Hematopoietic multipotent progenitor cell treated with erythropoietin and hydrocortisone succinate and interleukin-3 and kit ligand, for 6 days (in vitro differentiated cells): ENCODE data around the gene RANBP17.
A peak's percentile ranks its signal among the peaks of the same experiment; 100 is the strongest.
"Not testable (repeated sequence)": the region's sequence is repeated elsewhere in the genome, so short reads cannot be mapped to it uniquely, and the experiment has no call there.

Experiments used
- DNase-seq: peaks from one replicate; pipeline ENCODE4 v3.0.0-alpha.2; 2015

RANBP17 gene

GRCh38 chr5:171162165-171162564, 300.3 kb downstream of the RANBP17 start:
- no peak for DNase-seq

GRCh38 chr5:171162596-171162995, 300.8 kb downstream of the RANBP17 start:
- DNase-seq, result peak; percentile 60

GRCh38 chr5:171166766-171167165, 304.9 kb downstream of the RANBP17 start:
- no peak for DNase-seq

GRCh38 chr5:171168171-171168570, 306.4 kb downstream of the RANBP17 start:
- DNase-seq, result peak; percentile 47

- not testable (repeated sequence) for DNase-seq
Observed at GRCh38 chr5:171174960-171175359, 313.1 kb downstream of the RANBP17 start.

GRCh38 chr5:171175746-171176145, 313.9 kb downstream of the RANBP17 start:
- DNase-seq, result no peak

GRCh38 chr5:171178190-171178589, 316.4 kb downstream of the RANBP17 start:
- DNase-seq, result not testable (repeated sequence)

- peak; percentile 30 for DNase-seq
Observed at GRCh38 chr5:171188016-171188415, 326.2 kb downstream of the RANBP17 start.

GRCh38 chr5:171189442-171189841, 327.6 kb downstream of the RANBP17 start:
- no peak for DNase-seq

GRCh38 chr5:171192111-171192510, 330.3 kb downstream of the RANBP17 start:
- DNase-seq, result no peak

GRCh38 chr5:171201310-171201709, 339.5 kb downstream of the RANBP17 start:
- DNase-seq, result no peak

GRCh38 chr5:171205375-171205774, 343.6 kb downstream of the RANBP17 start:
- DNase-seq, result no peak

GRCh38 chr5:171207256-171207847, 345.5 kb downstream of the RANBP17 start:
- peak; percentile 86 for DNase-seq

GRCh38 chr5:171221916-171222315, 360.1 kb downstream of the RANBP17 start:
- no peak for DNase-seq

- no peak for DNase-seq
Observed at GRCh38 chr5:171223927-171224326, 362.1 kb downstream of the RANBP17 start.

GRCh38 chr5:171226096-171226754, 364.4 kb downstream of the RANBP17 start:
- DNase-seq, result peak; percentile 52

GRCh38 chr5:171226864-171227263, 365.0 kb downstream of the RANBP17 start:
- no peak for DNase-seq

- no peak for DNase-seq
Observed at GRCh38 chr5:171236651-171237050, 374.8 kb downstream of the RANBP17 start.

GRCh38 chr5:171242521-171242920, 380.7 kb downstream of the RANBP17 start:
- no peak for DNase-seq

- no peak for DNase-seq
Observed at GRCh38 chr5:171246231-171246630, 384.4 kb downstream of the RANBP17 start.

GRCh38 chr5:171249460-171249859, 387.6 kb downstream of the RANBP17 start:
- no peak for DNase-seq

- DNase-seq, result no peak
Observed at GRCh38 chr5:171250738-171251137, 388.9 kb downstream of the RANBP17 start.

- DNase-seq, result no peak
Observed at GRCh38 chr5:171251519-171251918, 389.7 kb downstream of the RANBP17 start.

GRCh38 chr5:171252674-171253073, 390.9 kb downstream of the RANBP17 start:
- DNase-seq, result no peak
